ENCODE measurements around the gene ZNF74. TPM values are rescaled to one million over a fixed set of nuclear protein-coding genes. Genes with fewer than 3 reads are reported as not detected.

Gene ZNF74
- total RNA-seq, 4 donors from 2014 or later: 9.6 to 20.0 (median 15.0) TPM

GRCh38 chr22:20434264-20434751 is 40.4 kb downstream of the ZNF74 start:
- DNase-seq (ENCODE audit: extremely low spot score): no peak
- TF ChIP-seq POLR2AphosphoS5 (IDR thresholded peaks at IDR 0.05) (no peak), POLR2A (IDR thresholded peaks at IDR 0.05; ENCODE audit: low read depth) (no peak), EP300 (IDR thresholded peaks at IDR 0.05) (no peak)
- TF ChIP-seq, protein P1, sequence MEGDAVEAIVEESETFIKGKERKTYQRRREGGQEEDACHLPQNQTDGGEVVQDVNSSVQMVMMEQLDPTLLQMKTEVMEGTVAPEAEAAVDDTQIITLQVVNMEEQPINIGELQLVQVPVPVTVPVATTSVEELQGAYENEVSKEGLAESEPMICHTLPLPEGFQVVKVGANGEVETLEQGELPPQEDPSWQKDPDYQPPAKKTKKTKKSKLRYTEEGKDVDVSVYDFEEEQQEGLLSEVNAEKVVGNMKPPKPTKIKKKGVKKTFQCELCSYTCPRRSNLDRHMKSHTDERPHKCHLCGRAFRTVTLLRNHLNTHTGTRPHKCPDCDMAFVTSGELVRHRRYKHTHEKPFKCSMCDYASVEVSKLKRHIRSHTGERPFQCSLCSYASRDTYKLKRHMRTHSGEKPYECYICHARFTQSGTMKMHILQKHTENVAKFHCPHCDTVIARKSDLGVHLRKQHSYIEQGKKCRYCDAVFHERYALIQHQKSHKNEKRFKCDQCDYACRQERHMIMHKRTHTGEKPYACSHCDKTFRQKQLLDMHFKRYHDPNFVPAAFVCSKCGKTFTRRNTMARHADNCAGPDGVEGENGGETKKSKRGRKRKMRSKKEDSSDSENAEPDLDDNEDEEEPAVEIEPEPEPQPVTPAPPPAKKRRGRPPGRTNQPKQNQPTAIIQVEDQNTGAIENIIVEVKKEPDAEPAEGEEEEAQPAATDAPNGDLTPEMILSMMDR (IDR thresholded peaks at IDR 0.05): no peak
- H3K9me3 ChIP-seq: no peaks in the 10 kb centered on the region
- H3K4me1 ChIP-seq: peaks cover 43 to 77% (median 66%) of the 10 kb centered on the region in 4 donors
- no peak overlapping the region for H3K27ac ChIP-seq (replicated peaks in 1 of 4)
- intact Hi-C loops (cut with DNase I): no loop called here
- no peak overlapping the region for H3K4me3 ChIP-seq
- peaks cover 0 to 36% (median 0%) of the 10 kb centered on the region in 4 donors for H3K27me3 ChIP-seq
- 89% methylated on average over 9 of the region's 12 CpGs for WGBS
- peaks cover 0 to 14% (median 11%) of the 10 kb centered on the region in 4 donors for H3K36me3 ChIP-seq

DNA sequence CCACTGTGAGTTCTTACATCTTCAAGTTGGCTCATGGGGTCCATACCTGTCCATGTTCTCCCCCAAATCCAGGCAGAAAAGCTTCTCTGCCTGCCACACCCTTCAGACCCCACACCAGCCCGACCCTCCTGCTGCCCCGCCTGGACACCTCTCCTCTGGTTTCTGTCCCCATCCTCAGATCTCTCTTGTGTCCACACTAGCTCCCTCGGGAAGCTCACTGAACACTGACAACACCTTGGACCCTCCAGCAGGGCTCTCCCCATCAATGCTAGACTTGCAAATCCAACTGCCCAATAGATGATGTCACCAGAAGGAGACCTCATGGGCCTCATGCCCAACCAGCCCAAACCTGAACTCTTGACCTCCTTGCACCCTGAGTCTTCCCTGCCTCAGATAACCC is 40.8 kb downstream of the ZNF74 start:
- intact Hi-C loops (cut with DNase I): loop anchor here (5.0 kb wide), 1 partner anchor 63 kb away; the partner anchor contains the start of gene KLHL22
- TF ChIP-seq POLR2A (IDR thresholded peaks at IDR 0.05; ENCODE audit: low read depth) (no peak), POLR2AphosphoS5 (IDR thresholded peaks at IDR 0.05) (no peak), EP300 (IDR thresholded peaks at IDR 0.05) (no peak)
- TF ChIP-seq, protein P1 (IDR thresholded peaks at IDR 0.05): no peak
- Histone ChIP-seq H3K4me3 (no peak overlapping the region), H3K4me1 (peaks cover 43 to 76% (median 63%) of the 10 kb centered on the region in 4 donors), H3K36me3 (peaks cover 0 to 9% (median 7%) of the 10 kb centered on the region in 4 donors), H3K27me3 (peaks cover 0 to 34% (median 0%) of the 10 kb centered on the region in 4 donors), H3K27ac (replicated peaks in 1 of 4) (no peak overlapping the region), H3K9me3 (no peaks in the 10 kb centered on the region)
- DNase-seq (ENCODE audit: extremely low spot score): no peak
- WGBS: 95% methylated on average over 3 of the region's 3 CpGs

DNA sequence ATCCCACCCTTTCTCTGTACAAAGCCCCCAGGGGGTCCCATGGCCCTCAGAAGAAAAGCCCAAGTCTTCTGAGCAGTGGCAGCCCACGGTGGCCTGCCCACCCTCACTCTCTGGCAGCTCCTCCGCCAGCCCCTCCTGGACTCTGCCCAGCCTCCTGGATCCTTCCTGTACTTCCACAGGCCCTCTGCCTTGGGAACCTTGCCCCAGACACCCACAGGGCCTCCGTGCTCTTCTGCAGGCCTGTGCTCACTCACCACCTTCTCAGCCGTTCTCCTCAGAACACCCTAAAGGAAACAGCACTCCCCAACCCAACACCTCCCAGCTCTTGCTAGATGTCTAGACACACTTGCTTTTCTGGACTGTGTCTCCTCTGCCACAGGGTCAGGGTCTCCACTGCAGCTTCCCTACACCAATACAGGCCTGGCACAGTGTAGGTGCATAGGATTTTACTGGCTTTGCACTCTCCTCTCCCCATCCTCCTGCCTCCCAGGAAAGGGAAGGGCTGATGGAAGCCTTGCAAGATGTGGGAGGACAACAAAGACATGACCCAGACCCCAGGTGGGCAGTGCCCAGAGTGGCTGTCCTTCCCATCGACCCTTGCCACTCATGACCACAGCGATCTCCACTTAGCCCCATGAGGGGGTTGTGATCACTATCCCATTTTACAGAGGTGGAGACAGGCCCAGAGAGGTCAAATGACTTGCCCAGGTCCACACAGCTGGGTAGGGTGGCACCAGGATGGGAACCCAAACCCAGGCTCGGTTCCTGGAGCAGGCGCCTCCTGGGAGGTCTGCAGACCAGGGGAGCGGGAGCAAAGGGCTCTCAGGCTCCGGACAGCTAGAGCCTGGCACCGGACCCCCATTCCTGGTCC is 41.7 kb downstream of the ZNF74 start:
- peaks cover 41 to 67% (median 55%) of the 10 kb centered on the region in 4 donors for H3K4me1 ChIP-seq
- peak overlapping the region in 3 of 4 donors; percentile 73 to 89 (median 76) for H3K27ac ChIP-seq (replicated peaks in 1 of 4)
- TF ChIP-seq EP300 (IDR thresholded peaks at IDR 0.05) (no peak), POLR2A (IDR thresholded peaks at IDR 0.05; ENCODE audit: low read depth) (no peak), POLR2AphosphoS5 (IDR thresholded peaks at IDR 0.05) (no peak)
- TF ChIP-seq, protein P1 (IDR thresholded peaks at IDR 0.05): no peak
- H3K36me3 ChIP-seq: peaks cover 0 to under 1% (median 0%) of the 10 kb centered on the region in 4 donors
- peaks cover 0 to 29% (median 0%) of the 10 kb centered on the region in 4 donors for H3K27me3 ChIP-seq
- intact Hi-C loops (cut with DNase I): loop anchor here (5.0 kb wide), 1 partner anchor 62 kb away; the partner anchor contains the start of gene KLHL22
- peak overlapping the region; percentile 68 to 82 (median 72) for H3K4me3 ChIP-seq
- WGBS: 78% methylated on average over 6 of the region's 11 CpGs
- no peaks in the 10 kb centered on the region for H3K9me3 ChIP-seq
- DNase-seq (ENCODE audit: extremely low spot score): no peak

DNA sequence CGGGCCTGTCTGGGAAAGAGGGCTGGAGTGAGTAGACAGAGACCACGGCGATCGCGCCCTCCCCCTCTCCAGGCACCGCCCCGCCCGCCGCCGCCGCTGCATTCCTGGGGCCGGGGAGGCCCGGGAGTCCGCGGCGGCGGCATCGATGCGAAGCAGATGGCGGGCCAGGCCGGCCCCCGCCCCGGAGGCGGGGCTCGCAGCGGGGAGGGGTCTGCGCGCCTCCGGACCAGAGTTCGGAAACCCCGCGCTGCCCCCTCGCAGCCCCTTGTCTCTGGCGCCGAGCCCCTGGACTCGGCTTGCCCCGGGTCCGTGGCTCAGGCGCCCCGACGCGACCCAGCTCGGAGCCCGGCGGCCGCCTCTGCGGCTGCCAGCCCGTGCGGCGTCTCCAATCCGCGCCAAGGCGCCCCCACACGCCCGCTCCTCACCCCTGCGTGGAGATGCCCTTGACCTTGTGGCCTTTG is 42.4 kb downstream of the ZNF74 start:
- Histone ChIP-seq H3K27me3 (peaks cover 0 to 26% (median 0%) of the 10 kb centered on the region in 4 donors), H3K4me3 (peak overlapping the region; percentile 68 to 82 (median 72)), H3K4me1 (peaks cover 34 to 60% (median 48%) of the 10 kb centered on the region in 4 donors), H3K36me3 (peaks cover 0 to 6% (median 0%) of the 10 kb centered on the region in 4 donors), H3K27ac (replicated peaks in 1 of 4) (peak overlapping the region; percentile 73 to 89 (median 80)), H3K9me3 (no peaks in the 10 kb centered on the region)
- no CpG with 5 or more reads among the region's 56 CpGs for WGBS
- TF ChIP-seq POLR2AphosphoS5 (IDR thresholded peaks at IDR 0.05) (no peak), EP300 (IDR thresholded peaks at IDR 0.05) (no peak)
- TF ChIP-seq, protein P1 (IDR thresholded peaks at IDR 0.05): no peak
- no peak for DNase-seq (ENCODE audit: extremely low spot score)
- intact Hi-C loops (cut with DNase I): loop anchor here (5.0 kb wide), 1 partner anchor 61 kb away; the partner anchor contains the start of gene KLHL22
